Endodermal cell (in vitro differentiated cells): ENCODE results near the gene IGFLR1. TPM values are rescaled to one million over a fixed set of nuclear protein-coding genes. Genes with fewer than 3 reads are reported as not detected.

ENCODE experiments used
- DNase-seq: peaks from one replicate; pipeline ENCODE4 v3.0.0-alpha.2; 2017
- H3K27ac ChIP-seq: 2 replicates; pipeline ENCODE4 v1.5.1; 2013; ENCODE audit warnings: mild to moderate bottlenecking, low read depth, low read length, moderate library complexity
- H3K27me3 ChIP-seq: 2 replicates; pipeline ENCODE4 v1.6.1; 2013; ENCODE audit warnings: mild to moderate bottlenecking, low read length, moderate library complexity; ENCODE audit not compliant: insufficient read depth, control insufficient read depth, poor library complexity, severe bottlenecking
- H3K36me3 ChIP-seq: 2 replicates; pipeline ENCODE4 v1.7.0; 2013; ENCODE audit warnings: mild to moderate bottlenecking, low read length, moderate library complexity; ENCODE audit not compliant: control insufficient read depth, insufficient read depth
- H3K4me1 ChIP-seq: one replicate; pipeline ENCODE4 v1.7.0; 2013; ENCODE audit warnings: low read length; ENCODE audit not compliant: control insufficient read depth, insufficient read depth
- H3K4me3 ChIP-seq: 2 replicates; pipeline ENCODE4 v1.5.1; 2013; ENCODE audit warnings: mild to moderate bottlenecking, low read length, moderate library complexity
- H3K9ac ChIP-seq: 2 replicates; pipeline ENCODE4 v1.6.1; 2013; ENCODE audit warnings: mild to moderate bottlenecking, low read length, moderate library complexity; ENCODE audit not compliant: poor library complexity, severe bottlenecking; ENCODE audit errors: extremely low read depth
- H3K9me3 ChIP-seq: 2 replicates; pipeline ENCODE4 v1.6.1; 2013; ENCODE audit warnings: mild to moderate bottlenecking, low read length, moderate library complexity; ENCODE audit not compliant: control insufficient read depth
- H3K27ac Mint-ChIP-seq: 2 replicates; pipeline ENCODE4 v1.8.0; 2020; ENCODE audit warnings: mixed read lengths
- H3K27me3 Mint-ChIP-seq: 2 replicates; pipeline ENCODE4 v1.8.0; 2021; ENCODE audit warnings: mild to moderate bottlenecking, mixed read lengths; ENCODE audit not compliant: insufficient read depth
- H3K36me3 Mint-ChIP-seq: 2 replicates; pipeline ENCODE4 v1.8.0; 2020; ENCODE audit warnings: low read depth, mixed read lengths
- H3K4me1 Mint-ChIP-seq: 2 replicates; pipeline ENCODE4 v1.8.0; 2020; ENCODE audit warnings: mixed read lengths
- H3K4me3 Mint-ChIP-seq: 2 replicates; pipeline ENCODE4 v1.8.0; 2020; ENCODE audit warnings: mild to moderate bottlenecking, moderate library complexity, mixed read lengths
- H3K9me3 Mint-ChIP-seq: 2 replicates; pipeline ENCODE4 v1.8.0; 2020; ENCODE audit warnings: mild to moderate bottlenecking, mixed read lengths
- WGBS, 2 experiments: methylation state at CpG; one replicate each; pipeline versions ENCODE4 v1.1.5 to v1.1.7; 2013; ENCODE audit warnings: missing lambda C conversion rate in 2 of 2, mixed read lengths in 1 of 2; ENCODE audit not compliant: insufficient coverage in 1 of 2, insufficient read length in 1 of 2; 5-methylcytosine and 5-hydroxymethylcytosine counted together
- total RNA-seq, 2 donors: library from RNA; stranded (reverse); fragmentation: NEBNext Ultra II Directional in 1 of 2; extraction: Animal tissue kit (Norgen Biotek cat#: 25700) in 1 of 2; gene quantifications; 2 replicates in 1 of 2; 3 replicates in 1 of 2; pipeline ENCODE4 v1.2.1, GENCODE V29; 2021
- TF ChIP-seq, protein P1 (sequence below): fragments of 200-600 bp; sonication (generic); conservative IDR thresholded peaks from 2 replicates; pipeline ENCODE4 v1.5.0; 2021; ENCODE audit warnings: antibody characterized with exemption, mild to moderate bottlenecking

IGFLR1 gene
- total RNA-seq, 2 donors from 2014 or later = 4.6 to 7.1 TPM

GRCh38 chr19:35738021-35738886 lies 4.0 kb downstream of the IGFLR1 start:
- Histone ChIP-seq H3K9me3 (no peaks in the 10 kb centered on the region), H3K27me3 (no peaks in the 10 kb centered on the region), H3K4me3 (no peak overlapping the region), H3K4me1 (no peaks in the 10 kb centered on the region), H3K36me3 (peaks cover 54% of the 10 kb centered on the region), H3K9ac (no peak overlapping the region), H3K27ac (no peak overlapping the region)
- DNase-seq = no peak
- Mint-ChIP-seq H3K4me1 (no peaks in the 10 kb centered on the region), H3K9me3 (no peaks in the 10 kb centered on the region), H3K27ac (no peak overlapping the region), H3K27me3 (no peaks in the 10 kb centered on the region), H3K4me3 (no peak overlapping the region), H3K36me3 (peaks cover 53% of the 10 kb centered on the region)
- WGBS, 2 experiments = 94 to 98% methylated on average over 28 to 37 of the region's 37 CpGs
- TF ChIP-seq, protein P1, sequence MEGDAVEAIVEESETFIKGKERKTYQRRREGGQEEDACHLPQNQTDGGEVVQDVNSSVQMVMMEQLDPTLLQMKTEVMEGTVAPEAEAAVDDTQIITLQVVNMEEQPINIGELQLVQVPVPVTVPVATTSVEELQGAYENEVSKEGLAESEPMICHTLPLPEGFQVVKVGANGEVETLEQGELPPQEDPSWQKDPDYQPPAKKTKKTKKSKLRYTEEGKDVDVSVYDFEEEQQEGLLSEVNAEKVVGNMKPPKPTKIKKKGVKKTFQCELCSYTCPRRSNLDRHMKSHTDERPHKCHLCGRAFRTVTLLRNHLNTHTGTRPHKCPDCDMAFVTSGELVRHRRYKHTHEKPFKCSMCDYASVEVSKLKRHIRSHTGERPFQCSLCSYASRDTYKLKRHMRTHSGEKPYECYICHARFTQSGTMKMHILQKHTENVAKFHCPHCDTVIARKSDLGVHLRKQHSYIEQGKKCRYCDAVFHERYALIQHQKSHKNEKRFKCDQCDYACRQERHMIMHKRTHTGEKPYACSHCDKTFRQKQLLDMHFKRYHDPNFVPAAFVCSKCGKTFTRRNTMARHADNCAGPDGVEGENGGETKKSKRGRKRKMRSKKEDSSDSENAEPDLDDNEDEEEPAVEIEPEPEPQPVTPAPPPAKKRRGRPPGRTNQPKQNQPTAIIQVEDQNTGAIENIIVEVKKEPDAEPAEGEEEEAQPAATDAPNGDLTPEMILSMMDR = no peak

DNA sequence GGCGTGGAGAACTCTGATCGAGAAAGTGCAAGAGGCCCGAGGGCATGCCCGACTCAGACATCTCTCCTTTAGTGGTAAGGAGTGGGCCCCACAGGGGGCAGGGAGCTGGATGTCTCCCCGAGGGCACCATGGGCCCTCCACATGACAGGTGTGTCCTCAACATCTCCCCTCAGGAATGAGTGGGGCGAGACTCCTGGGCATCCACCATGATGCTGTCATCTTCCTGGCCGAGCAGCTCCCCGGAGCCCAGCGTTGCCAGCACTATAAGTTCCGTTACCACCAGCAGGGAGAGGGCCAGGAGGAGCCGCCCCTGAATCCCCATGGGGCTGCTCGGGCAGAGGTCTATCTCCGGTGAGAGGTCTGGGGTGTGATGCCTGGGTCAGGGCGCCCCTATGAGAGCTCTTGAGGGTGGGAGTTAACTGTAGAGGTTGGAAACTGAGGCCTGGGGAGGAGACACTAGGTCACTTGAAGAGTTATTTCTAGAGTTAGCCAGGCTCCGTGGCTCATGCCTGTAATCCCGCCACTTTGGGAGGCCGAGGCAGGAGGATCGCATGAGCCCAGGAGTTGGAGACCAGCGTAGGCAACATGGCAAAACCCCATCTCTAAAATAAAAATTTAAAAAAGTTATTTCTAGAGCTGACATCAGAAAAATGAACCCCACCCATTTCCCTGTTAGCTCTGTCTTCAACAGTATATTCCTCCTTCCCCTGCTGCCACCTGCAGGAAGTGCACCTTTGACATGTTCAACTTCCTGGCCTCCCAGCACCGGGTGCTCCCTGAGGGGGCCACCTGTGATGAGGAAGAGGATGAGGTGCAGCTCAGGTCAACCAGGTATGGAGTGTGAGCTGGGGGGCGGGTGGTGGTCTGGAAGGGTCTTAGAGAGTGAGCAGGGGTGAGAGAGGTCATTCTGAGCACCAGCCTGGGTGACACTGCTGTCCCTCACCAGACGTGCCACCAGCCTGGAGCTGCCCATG lies 5.1 kb downstream of the IGFLR1 start:
- Mint-ChIP-seq H3K4me3 (no peak overlapping the region), H3K27ac (no peak overlapping the region), H3K4me1 (no peaks in the 10 kb centered on the region), H3K27me3 (no peaks in the 10 kb centered on the region), H3K9me3 (no peaks in the 10 kb centered on the region), H3K36me3 (peaks cover 49% of the 10 kb centered on the region)
- WGBS, 2 experiments = 92 to 98% methylated on average over 11 to 22 of the region's 22 CpGs
- peaks cover 56% of the 10 kb centered on the region for H3K36me3 ChIP-seq
- H3K27me3 ChIP-seq = no peaks in the 10 kb centered on the region
- no peak overlapping the region for H3K27ac ChIP-seq
- H3K4me3 ChIP-seq = no peak overlapping the region
- DNase-seq = no peak
- TF ChIP-seq, protein P1 = peak; percentile 52
- H3K4me1 ChIP-seq = no peaks in the 10 kb centered on the region
- no peaks in the 10 kb centered on the region for H3K9me3 ChIP-seq
- no peak overlapping the region for H3K9ac ChIP-seq

- Histone ChIP-seq H3K27me3 (no peaks in the 10 kb centered on the region), H3K4me1 (no peaks in the 10 kb centered on the region), H3K9ac (no peak overlapping the region), H3K4me3 (no peak overlapping the region), H3K27ac (no peak overlapping the region), H3K36me3 (peaks cover 72% of the 10 kb centered on the region), H3K9me3 (no peaks in the 10 kb centered on the region)
- H3K4me3 Mint-ChIP-seq = no peak overlapping the region
- WGBS, 2 experiments = 91 to 98% methylated on average over 4 to 5 of the region's 5 CpGs
- no peaks in the 10 kb centered on the region for H3K4me1 Mint-ChIP-seq
- TF ChIP-seq, protein P1 = no peak
- no peak for DNase-seq
- peaks cover 63% of the 10 kb centered on the region for H3K36me3 Mint-ChIP-seq
- no peaks in the 10 kb centered on the region for H3K27me3 Mint-ChIP-seq
- H3K9me3 Mint-ChIP-seq = no peaks in the 10 kb centered on the region
- H3K27ac Mint-ChIP-seq = no peak overlapping the region
Observed at GRCh38 chr19:35734889-35735288, 7.4 kb downstream of the IGFLR1 start.
